SK-N-SH (cell line): ENCODE results near the gene XXYLT1. TPM values are rescaled to one million over a fixed set of nuclear protein-coding genes. Genes with fewer than 3 reads are reported as not detected.

Source experiments
- CTCF ChIA-PET: fragments of 300-600, 350-600 bp; formaldehyde crosslinking; extraction: SDS; loops from one replicate; lab custom pipeline; 2021; lab: Yijun Ruan, JAX
- POLR2A ChIA-PET: fragments of 350-600 bp; sonication (Branson Sonifier 250); formaldehyde crosslinking; extraction: SDS; loops from one replicate; lab custom pipeline; 2020; ENCODE audit warnings: antibody characterized with exemption, inconsistent platforms; lab: Yijun Ruan, JAX
- DNase-seq: peaks from one replicate; pipeline ENCODE4 v3.0.0; 2012
- H2AFZ ChIP-seq: fragments of 200-600 bp; sonication (generic); 2 replicates; pipeline ENCODE4 v1.8.1; 2016; ENCODE audit warnings: antibody characterized with exemption, mild to moderate bottlenecking, low read depth
- H3F3A ChIP-seq: fragments of 200-600 bp; sonication (generic); replicated peaks from 2 replicates; pipeline ENCODE3; 2016; ENCODE audit warnings: antibody characterized with exemption, mild to moderate bottlenecking; ENCODE audit not compliant: insufficient read depth
- H3K27ac ChIP-seq, 2 experiments: fragments of 200-500 bp in 1 of 2; fragments of 200-600 bp in 1 of 2; sonication (Bioruptor generic) in 1 of 2; sonication (generic), shearing (Covaris generic) in 1 of 2; 2 replicates each; pipeline versions ENCODE4 v1.5.1 to v1.6.1; 2014 to 2016; ENCODE audit warnings: low read depth in 2 of 2, inconsistent platforms in 1 of 2, low read length in 1 of 2, mild to moderate bottlenecking in 1 of 2, mixed read lengths in 1 of 2
- H3K27me3 ChIP-seq: fragments of 200-600 bp; sonication (generic), shearing (Covaris generic); 2 replicates; pipeline ENCODE4 v1.6.1; 2016; ENCODE audit warnings: mixed run types; ENCODE audit not compliant: insufficient read depth
- H3K36me3 ChIP-seq, 2 experiments: fragments of 200-500 bp in 1 of 2; fragments of 200-600 bp in 1 of 2; sonication (Bioruptor generic) in 1 of 2; sonication (generic) in 1 of 2; replicated peaks in 1 of 2; 2 replicates each; pipeline versions ENCODE3 to v1.5.1; 2014 to 2016; ENCODE audit warnings: low read length in 1 of 2, mild to moderate bottlenecking in 1 of 2; ENCODE audit not compliant: insufficient read depth in 2 of 2, control insufficient read depth in 1 of 2
- H3K4me1 ChIP-seq, 2 experiments: fragments of 200-500 bp in 1 of 2; fragments of 200-600 bp in 1 of 2; sonication (Bioruptor generic) in 1 of 2; sonication (generic), shearing (Covaris generic) in 1 of 2; 2 replicates each; pipeline versions ENCODE4 v1.5.1 to v1.6.1; 2014 to 2016; ENCODE audit warnings: low read depth in 1 of 2, low read length in 1 of 2, mixed run types in 1 of 2; ENCODE audit not compliant: insufficient read depth in 2 of 2, control insufficient read depth in 1 of 2
- H3K4me2 ChIP-seq: fragments of 200-600 bp; sonication (generic), shearing (Covaris generic); 2 replicates; pipeline ENCODE4 v1.6.1; 2017; ENCODE audit warnings: mixed run types
- H3K4me3 ChIP-seq, 2 experiments: fragments of 200-500 bp in 1 of 2; fragments of 200-600 bp in 1 of 2; sonication (Bioruptor generic) in 1 of 2; sonication (generic), shearing (Covaris generic) in 1 of 2; 2 replicates each; pipeline versions ENCODE4 v1.5.1 to v1.8.1; 2014 to 2016; ENCODE audit warnings: low read depth in 2 of 2, inconsistent platforms in 1 of 2, low read length in 1 of 2, mild to moderate bottlenecking in 1 of 2, mixed read lengths in 1 of 2, moderate library complexity in 1 of 2
- H3K79me2 ChIP-seq: fragments of 200-600 bp; sonication (generic); 2 replicates; pipeline ENCODE4 v1.8.1; 2017; ENCODE audit warnings: mild to moderate bottlenecking; ENCODE audit not compliant: insufficient read depth
- H3K9ac ChIP-seq: fragments of 200-600 bp; sonication (generic); 2 replicates; pipeline ENCODE4 v1.6.1; 2017; ENCODE audit warnings: mixed run types
- H3K9me2 ChIP-seq: fragments of 200-600 bp; sonication (generic); 2 replicates; pipeline ENCODE4 v1.6.1; 2017; ENCODE audit warnings: mixed run types
- H3K9me3 ChIP-seq: fragments of 200-600 bp; sonication (generic); 2 replicates; pipeline ENCODE4 v1.6.1; 2017; ENCODE audit warnings: mixed run types, mild to moderate bottlenecking, moderate library complexity
- H4K20me1 ChIP-seq: fragments of 200-600 bp; sonication (generic); 2 replicates; pipeline ENCODE4 v1.6.1; 2017; ENCODE audit warnings: mild to moderate bottlenecking, mixed run types; ENCODE audit not compliant: insufficient read depth
- CHD2 ChIP-seq: fragments of 150-350 bp; IDR thresholded peaks from 2 replicates; pipeline ENCODE4 v1.6.1; 2018; ENCODE audit warnings: low read length; ENCODE audit not compliant: partially characterized antibody
- ELF1 ChIP-seq: IDR thresholded peaks from 2 replicates; pipeline ENCODE4 v1.4.0; 2012
- EP300 ChIP-seq, 2 experiments: IDR thresholded peaks; 2 replicates each; pipeline versions ENCODE4 v1.4.0 to v1.6.1; 2012; ENCODE audit warnings: borderline replicate concordance in 1 of 2, low read depth in 1 of 2, low read length in 1 of 2
- EZH2phosphoT487 ChIP-seq: fragments of 200-600 bp; sonication (generic); IDR thresholded peaks from 2 replicates; pipeline ENCODE4 v1.6.1; 2017; ENCODE audit warnings: low read depth, mixed run types, mild to moderate bottlenecking, antibody characterized with exemption, moderate library complexity, borderline replicate concordance
- FOSL2 ChIP-seq: IDR thresholded peaks from 2 replicates; pipeline ENCODE4 v1.4.0; 2012; ENCODE audit warnings: low read depth, mild to moderate bottlenecking, moderate library complexity, borderline replicate concordance
- GABPA ChIP-seq: IDR thresholded peaks from 2 replicates; pipeline ENCODE4 v1.4.0; 2012; ENCODE audit warnings: low read depth, mild to moderate bottlenecking
- GATA2 ChIP-seq: sonication (generic); formaldehyde crosslinking; IDR thresholded peaks from 2 replicates; pipeline ENCODE4 v1.5.0; 2020; ENCODE audit warnings: mild to moderate bottlenecking, missing genetic modification reagents
- IRF3 ChIP-seq: fragments of 150-350 bp; IDR thresholded peaks from 2 replicates; pipeline ENCODE4 v1.6.1; 2016; ENCODE audit warnings: mild to moderate bottlenecking, low read depth, low read length
- JUND ChIP-seq: IDR thresholded peaks from 2 replicates; pipeline ENCODE4 v1.4.0; 2012
- MEF2A ChIP-seq: IDR thresholded peaks from 2 replicates; pipeline ENCODE4 v1.4.0; 2012; ENCODE audit warnings: low read depth, borderline replicate concordance
- NFIC ChIP-seq: IDR thresholded peaks from 2 replicates; pipeline ENCODE4 v1.4.0; 2012; ENCODE audit warnings: borderline replicate concordance
- NRF1 ChIP-seq: IDR thresholded peaks from 2 replicates; pipeline ENCODE4 v1.6.1; 2012; ENCODE audit warnings: low read depth, mild to moderate bottlenecking, low read length
- PBX3 ChIP-seq: IDR thresholded peaks from 2 replicates; pipeline ENCODE4; 2012
- RAD21 ChIP-seq: IDR thresholded peaks from 2 replicates; pipeline ENCODE4 v1.6.1; 2012; ENCODE audit warnings: mild to moderate bottlenecking, low read length
- RCOR1 ChIP-seq: fragments of 150-350 bp; IDR thresholded peaks from 2 replicates; pipeline ENCODE4 v1.6.1; 2017; ENCODE audit warnings: antibody characterized with exemption, low read length
- RFX5 ChIP-seq: IDR thresholded peaks from 2 replicates; pipeline ENCODE4 v1.6.1; 2012; ENCODE audit warnings: mild to moderate bottlenecking, improper control_type of control experiment, low read length
- RXRA ChIP-seq: IDR thresholded peaks from 2 replicates; pipeline ENCODE4 v1.4.0; 2012; ENCODE audit warnings: low read depth, mild to moderate bottlenecking, borderline replicate concordance
- SIN3A ChIP-seq: IDR thresholded peaks from 2 replicates; pipeline ENCODE4 v1.6.1; 2012; ENCODE audit warnings: low read depth, mild to moderate bottlenecking, low read length, moderate library complexity, borderline replicate concordance
- TAF1 ChIP-seq: IDR thresholded peaks from 2 replicates; pipeline ENCODE4 v1.6.1; 2012; ENCODE audit warnings: low read depth, mild to moderate bottlenecking, low read length, moderate library complexity, borderline replicate concordance
- TCF12 ChIP-seq: IDR thresholded peaks from 2 replicates; pipeline ENCODE4 v1.4.0; 2012
- TEAD4 ChIP-seq: IDR thresholded peaks from 2 replicates; pipeline ENCODE4 v1.4.0; 2012; ENCODE audit warnings: mild to moderate bottlenecking, borderline replicate concordance; ENCODE audit not compliant: insufficient read depth
- USF2 ChIP-seq: fragments of 150-350 bp; IDR thresholded peaks from 2 replicates; pipeline ENCODE4 v1.6.1; 2017; ENCODE audit warnings: antibody characterized with exemption, low read length, low read depth, borderline replicate concordance
- WGBS: methylation state at CpG from one replicate; pipeline ENCODE4 v1.1.6; 2017; ENCODE audit warnings: low lambda C conversion rate; 5-methylcytosine and 5-hydroxymethylcytosine counted together
- polyA plus RNA-seq, 3 experiments: library from polyadenylated mRNA; depleted of rRNA; stranded (reverse); fragments of >200 nt; gene quantifications; 2 replicates each; pipeline ENCODE4 v1.2.3, GENCODE V29; 2012
- TF ChIP-seq, protein P1 (sequence below): fragments of 200-600 bp; sonication (generic); IDR thresholded peaks from 2 replicates; pipeline ENCODE4 v1.6.1; 2017; ENCODE audit warnings: antibody characterized with exemption, mild to moderate bottlenecking, moderate library complexity
- TF ChIP-seq, protein P2 (sequence below): IDR thresholded peaks from 2 replicates; pipeline ENCODE4 v1.6.1; 2012; ENCODE audit warnings: mild to moderate bottlenecking, low read depth, low read length, moderate library complexity
- TF ChIP-seq, protein P3 (sequence below): IDR thresholded peaks from 2 replicates; pipeline ENCODE4 v1.4.0; 2012; ENCODE audit warnings: low read depth

XXYLT1 gene
- polyA plus RNA-seq, 1 of the 3 experiments (the other 2 are of a cell fraction), result 22.6 TPM

DNA sequence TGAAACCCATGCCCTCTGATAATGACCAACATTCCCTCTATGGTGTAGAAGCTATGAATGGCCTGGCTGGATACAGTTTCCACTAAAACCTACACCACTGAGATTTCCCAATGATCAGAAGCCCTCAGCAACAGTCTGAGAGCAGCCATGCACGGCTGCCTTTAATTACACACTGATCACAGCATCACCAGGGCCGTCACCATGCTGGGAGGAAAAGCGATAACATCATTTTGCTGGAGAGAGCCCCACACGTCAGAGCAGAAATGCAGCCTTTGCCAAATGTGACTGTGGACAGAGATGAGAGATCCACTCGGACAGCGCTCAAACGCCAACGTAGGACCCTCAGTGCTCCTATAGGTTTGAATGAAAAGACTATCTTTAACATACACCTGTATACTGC is 135.0 kb downstream of the XXYLT1 start (continued):
- TF ChIP-seq ELF1, result no peak
- peak; percentile 72 for TF ChIP-seq CHD2
- no peak for TF ChIP-seq JUND
- TF ChIP-seq EP300 (IDR thresholded peaks at IDR 0.05; ENCODE audit: borderline replicate concordance in 1 of 2, low read depth in 1 of 2, low read length in 1 of 2), result peak in 1 of 2 experiments; percentile 88; a peak in 2 of 4 replicates
- peak; percentile 45 for TF ChIP-seq RAD21
- peak; percentile 99 for TF ChIP-seq GATA2 (CRISPR knock-in tag)
- TF ChIP-seq TCF12, result peak; percentile 34; the same call in 1 of the 2 replicates
- TF ChIP-seq NFIC, result 0 out of 2 replicates have a peak, but pooled peaks have one; percentile 11
- TF ChIP-seq RCOR1, result peak; percentile 91
- TF ChIP-seq TAF1, result no peak
- no peak for TF ChIP-seq FOSL2

- H3K9me3 ChIP-seq, result no peaks in the 10 kb centered on the region
- peak overlapping the region in 1 of 2 experiments; percentile 97; a peak in 2 of 4 replicates for H3K27ac ChIP-seq
- H3K9me2 ChIP-seq, result no peaks in the 10 kb centered on the region
- H3F3A ChIP-seq, result no peaks in the 10 kb centered on the region
- H3K36me3 ChIP-seq, result no peaks in the 10 kb centered on the region
- no peaks in the 10 kb centered on the region for H4K20me1 ChIP-seq
- H3K79me2 ChIP-seq, result no peaks in the 10 kb centered on the region
- no peak overlapping the region for H3K9ac ChIP-seq
- DNase-seq, result no peak
- CTCF ChIA-PET, result interaction anchor here (1.3 to 2.8 kb wide), 2 partner anchors 20 to 452 kb away, joined by 3 to 11 read pairs; no protein-coding TSS in a partner anchor
- no peak overlapping the region for H3K4me2 ChIP-seq
- POLR2A ChIA-PET, result no interaction called here
- TF ChIP-seq, protein P1, sequence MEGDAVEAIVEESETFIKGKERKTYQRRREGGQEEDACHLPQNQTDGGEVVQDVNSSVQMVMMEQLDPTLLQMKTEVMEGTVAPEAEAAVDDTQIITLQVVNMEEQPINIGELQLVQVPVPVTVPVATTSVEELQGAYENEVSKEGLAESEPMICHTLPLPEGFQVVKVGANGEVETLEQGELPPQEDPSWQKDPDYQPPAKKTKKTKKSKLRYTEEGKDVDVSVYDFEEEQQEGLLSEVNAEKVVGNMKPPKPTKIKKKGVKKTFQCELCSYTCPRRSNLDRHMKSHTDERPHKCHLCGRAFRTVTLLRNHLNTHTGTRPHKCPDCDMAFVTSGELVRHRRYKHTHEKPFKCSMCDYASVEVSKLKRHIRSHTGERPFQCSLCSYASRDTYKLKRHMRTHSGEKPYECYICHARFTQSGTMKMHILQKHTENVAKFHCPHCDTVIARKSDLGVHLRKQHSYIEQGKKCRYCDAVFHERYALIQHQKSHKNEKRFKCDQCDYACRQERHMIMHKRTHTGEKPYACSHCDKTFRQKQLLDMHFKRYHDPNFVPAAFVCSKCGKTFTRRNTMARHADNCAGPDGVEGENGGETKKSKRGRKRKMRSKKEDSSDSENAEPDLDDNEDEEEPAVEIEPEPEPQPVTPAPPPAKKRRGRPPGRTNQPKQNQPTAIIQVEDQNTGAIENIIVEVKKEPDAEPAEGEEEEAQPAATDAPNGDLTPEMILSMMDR, result no peak
- TF ChIP-seq, protein P2, sequence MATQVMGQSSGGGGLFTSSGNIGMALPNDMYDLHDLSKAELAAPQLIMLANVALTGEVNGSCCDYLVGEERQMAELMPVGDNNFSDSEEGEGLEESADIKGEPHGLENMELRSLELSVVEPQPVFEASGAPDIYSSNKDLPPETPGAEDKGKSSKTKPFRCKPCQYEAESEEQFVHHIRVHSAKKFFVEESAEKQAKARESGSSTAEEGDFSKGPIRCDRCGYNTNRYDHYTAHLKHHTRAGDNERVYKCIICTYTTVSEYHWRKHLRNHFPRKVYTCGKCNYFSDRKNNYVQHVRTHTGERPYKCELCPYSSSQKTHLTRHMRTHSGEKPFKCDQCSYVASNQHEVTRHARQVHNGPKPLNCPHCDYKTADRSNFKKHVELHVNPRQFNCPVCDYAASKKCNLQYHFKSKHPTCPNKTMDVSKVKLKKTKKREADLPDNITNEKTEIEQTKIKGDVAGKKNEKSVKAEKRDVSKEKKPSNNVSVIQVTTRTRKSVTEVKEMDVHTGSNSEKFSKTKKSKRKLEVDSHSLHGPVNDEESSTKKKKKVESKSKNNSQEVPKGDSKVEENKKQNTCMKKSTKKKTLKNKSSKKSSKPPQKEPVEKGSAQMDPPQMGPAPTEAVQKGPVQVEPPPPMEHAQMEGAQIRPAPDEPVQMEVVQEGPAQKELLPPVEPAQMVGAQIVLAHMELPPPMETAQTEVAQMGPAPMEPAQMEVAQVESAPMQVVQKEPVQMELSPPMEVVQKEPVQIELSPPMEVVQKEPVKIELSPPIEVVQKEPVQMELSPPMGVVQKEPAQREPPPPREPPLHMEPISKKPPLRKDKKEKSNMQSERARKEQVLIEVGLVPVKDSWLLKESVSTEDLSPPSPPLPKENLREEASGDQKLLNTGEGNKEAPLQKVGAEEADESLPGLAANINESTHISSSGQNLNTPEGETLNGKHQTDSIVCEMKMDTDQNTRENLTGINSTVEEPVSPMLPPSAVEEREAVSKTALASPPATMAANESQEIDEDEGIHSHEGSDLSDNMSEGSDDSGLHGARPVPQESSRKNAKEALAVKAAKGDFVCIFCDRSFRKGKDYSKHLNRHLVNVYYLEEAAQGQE, result no peak
- TF ChIP-seq TEAD4 (no peak), CHD2 (no peak), PBX3 (no peak), RXRA (no peak), USF2 (no peak), EZH2phosphoT487 (no peak), GATA2 (CRISPR knock-in tag) (no peak), ELF1 (no peak), SIN3A (no peak), NRF1 (no peak), RAD21 (no peak), RFX5 (no peak), JUND (no peak), IRF3 (no peak), NFIC (no peak), MEF2A (no peak), GABPA (no peak)
- TF ChIP-seq, protein P3, sequence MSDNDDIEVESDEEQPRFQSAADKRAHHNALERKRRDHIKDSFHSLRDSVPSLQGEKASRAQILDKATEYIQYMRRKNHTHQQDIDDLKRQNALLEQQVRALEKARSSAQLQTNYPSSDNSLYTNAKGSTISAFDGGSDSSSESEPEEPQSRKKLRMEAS, result no peak
- 87% methylated on average over 6 of the region's 6 CpGs for WGBS
- H2AFZ ChIP-seq, result no peak overlapping the region
- H3K4me1 ChIP-seq, result peaks cover 0 to 68% of the 10 kb centered on the region in 2 experiments; a peak in 2 of 4 replicates
- H3K27me3 ChIP-seq, result no peaks in the 10 kb centered on the region
- no peak overlapping the region for H3K4me3 ChIP-seq
Measured at GRCh38 chr3:195134431-195134830, 136.5 kb downstream of the XXYLT1 start.
